Measurements from ENCODE around the gene ACAD10.

DNA sequence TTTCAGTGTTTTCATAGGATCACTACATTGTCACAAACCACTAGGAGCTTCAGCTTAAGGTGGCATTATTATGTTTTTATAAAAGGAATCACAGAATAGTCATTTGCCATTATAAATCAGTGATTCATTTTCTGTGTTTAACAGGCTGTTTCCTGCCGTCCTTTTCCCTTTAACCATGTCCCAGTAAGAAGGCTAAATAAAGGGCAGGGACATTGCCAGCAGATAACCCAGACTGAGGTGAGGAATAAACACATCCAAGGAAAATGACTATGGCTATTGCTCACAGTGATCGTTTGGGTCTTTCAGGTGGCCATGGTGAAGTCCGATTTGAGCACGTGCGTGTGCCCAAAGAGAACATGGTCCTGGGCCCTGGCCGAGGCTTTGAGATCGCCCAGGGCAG, 63.0 kb downstream of the ACAD10 start:
- TF ChIP-seq ZNF384 (IDR thresholded peaks at IDR 0.05): no peak
- no peak for TF ChIP-seq SP1 (IDR thresholded peaks at IDR 0.05)
- TF ChIP-seq FOXA1 (IDR thresholded peaks at IDR 0.05): no peak
- TF ChIP-seq SUZ12 (IDR thresholded peaks at IDR 0.05): no peak
- no peak for TF ChIP-seq TARDBP (IDR thresholded peaks at IDR 0.05)
- TF ChIP-seq CTBP1 (IDR thresholded peaks at IDR 0.05; ENCODE audit: borderline replicate concordance): no peak

All from HEK293T (cell line).